VCaP (cell line): Measurements from ENCODE around the gene MYOCOS.
"Not testable (repeated sequence)": the region's sequence is repeated elsewhere in the genome, so short reads cannot be mapped to it uniquely, and the experiment has no call there.

Experiments used
- H3K27ac ChIP-seq: fragments of 450-650 bp; 2 replicates; pipeline ENCODE4 v1.5.1; 2017
- TF ChIP-seq, protein P1 (sequence below): fragments of 450-650 bp; conservative IDR thresholded peaks from 2 replicates; pipeline ENCODE4 v1.5.1; 2017; ENCODE audit warnings: mild to moderate bottlenecking, moderate library complexity

The MYOCOS gene

DNA sequence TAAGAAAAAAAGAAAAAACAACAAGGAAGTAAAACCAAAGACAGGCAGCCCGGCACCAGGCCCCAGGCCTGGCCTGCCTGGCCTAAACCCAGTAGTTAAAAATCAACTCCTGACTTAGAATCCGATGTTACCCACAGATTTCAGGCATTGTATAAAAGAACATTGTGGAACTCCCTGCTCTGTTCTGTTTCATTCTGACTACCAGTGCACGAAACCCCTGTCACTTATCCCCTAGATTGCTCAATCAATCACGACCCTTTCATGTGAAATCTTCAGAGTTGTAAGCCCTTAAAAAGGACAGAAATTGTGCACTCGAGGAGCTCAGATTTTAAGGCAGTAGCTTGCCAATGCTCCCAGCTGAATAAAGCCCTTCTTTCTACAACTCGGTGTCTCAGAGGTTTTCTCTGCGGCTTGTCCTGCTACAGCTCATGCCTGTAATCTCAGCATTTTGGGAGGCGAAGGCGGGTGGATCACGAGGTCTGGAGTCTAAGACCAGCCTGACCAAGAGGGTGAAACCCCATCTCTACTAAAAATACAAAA lies 15.6 kb upstream of the MYOCOS start:
- no peak overlapping the region for H3K27ac ChIP-seq
- TF ChIP-seq, protein P1, sequence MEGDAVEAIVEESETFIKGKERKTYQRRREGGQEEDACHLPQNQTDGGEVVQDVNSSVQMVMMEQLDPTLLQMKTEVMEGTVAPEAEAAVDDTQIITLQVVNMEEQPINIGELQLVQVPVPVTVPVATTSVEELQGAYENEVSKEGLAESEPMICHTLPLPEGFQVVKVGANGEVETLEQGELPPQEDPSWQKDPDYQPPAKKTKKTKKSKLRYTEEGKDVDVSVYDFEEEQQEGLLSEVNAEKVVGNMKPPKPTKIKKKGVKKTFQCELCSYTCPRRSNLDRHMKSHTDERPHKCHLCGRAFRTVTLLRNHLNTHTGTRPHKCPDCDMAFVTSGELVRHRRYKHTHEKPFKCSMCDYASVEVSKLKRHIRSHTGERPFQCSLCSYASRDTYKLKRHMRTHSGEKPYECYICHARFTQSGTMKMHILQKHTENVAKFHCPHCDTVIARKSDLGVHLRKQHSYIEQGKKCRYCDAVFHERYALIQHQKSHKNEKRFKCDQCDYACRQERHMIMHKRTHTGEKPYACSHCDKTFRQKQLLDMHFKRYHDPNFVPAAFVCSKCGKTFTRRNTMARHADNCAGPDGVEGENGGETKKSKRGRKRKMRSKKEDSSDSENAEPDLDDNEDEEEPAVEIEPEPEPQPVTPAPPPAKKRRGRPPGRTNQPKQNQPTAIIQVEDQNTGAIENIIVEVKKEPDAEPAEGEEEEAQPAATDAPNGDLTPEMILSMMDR = no peak

DNA sequence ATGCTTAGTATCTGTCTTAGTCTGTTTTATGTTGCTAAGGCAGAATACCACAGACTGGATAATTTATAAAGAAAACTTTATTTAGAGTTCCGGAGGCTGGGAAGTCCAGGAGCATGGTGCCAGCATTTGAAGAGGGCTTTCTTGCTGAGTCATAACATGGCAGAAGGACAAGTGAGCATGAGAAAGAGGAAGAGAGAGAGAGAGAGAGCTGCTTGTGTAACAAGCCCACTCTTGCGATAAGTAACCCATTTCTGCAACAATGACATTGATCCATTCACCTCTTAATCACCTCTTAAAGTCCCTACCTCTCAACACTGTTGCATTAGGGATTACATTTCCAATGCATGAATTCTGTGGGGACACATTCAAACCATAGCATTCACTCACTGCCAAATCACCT lies 11.7 kb upstream of the MYOCOS start:
- TF ChIP-seq, protein P1 = no peak
- no peak overlapping the region for H3K27ac ChIP-seq

DNA sequence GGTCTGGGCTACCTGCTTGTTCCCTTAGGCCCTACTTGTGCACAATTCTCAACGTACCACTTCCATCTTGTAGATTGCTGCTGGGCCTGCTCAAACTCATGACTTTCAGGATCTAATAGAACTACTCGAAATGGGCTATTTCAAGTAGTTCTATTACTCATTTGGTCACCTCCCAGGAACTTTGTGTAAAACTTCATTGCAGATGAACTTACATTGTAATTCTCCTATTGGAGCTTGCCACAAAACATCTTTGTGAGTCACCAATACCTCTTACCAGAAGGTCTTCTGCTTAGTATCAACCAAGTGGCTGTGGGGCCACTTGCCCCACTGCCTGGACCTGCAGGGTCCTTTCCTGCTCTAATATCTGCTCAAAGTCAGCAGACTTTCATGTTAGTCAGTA lies 10.7 kb upstream of the MYOCOS start:
- TF ChIP-seq, protein P1 = no peak
- no peak overlapping the region for H3K27ac ChIP-seq

DNA sequence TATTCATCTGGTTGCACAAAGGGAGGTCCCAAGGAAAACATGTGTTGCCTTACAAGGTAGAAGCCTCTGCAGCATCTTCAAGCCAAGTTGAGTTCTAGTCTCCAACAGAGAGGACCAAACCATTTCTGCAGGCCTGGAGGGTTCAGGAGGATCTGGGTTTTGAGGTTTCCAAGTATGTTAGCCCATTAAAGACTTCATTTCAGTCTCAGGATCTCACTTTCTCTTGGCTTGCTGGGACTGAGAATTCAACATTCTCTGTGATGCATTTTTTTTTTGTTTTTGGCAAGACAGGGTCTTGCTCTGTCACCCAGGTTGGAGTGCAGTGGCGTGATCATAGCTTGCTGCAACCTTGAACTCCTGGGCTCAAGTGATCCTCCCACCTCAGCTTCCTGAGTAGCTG lies 8.8 kb upstream of the MYOCOS start:
- TF ChIP-seq, protein P1 = no peak
- no peak overlapping the region for H3K27ac ChIP-seq

DNA sequence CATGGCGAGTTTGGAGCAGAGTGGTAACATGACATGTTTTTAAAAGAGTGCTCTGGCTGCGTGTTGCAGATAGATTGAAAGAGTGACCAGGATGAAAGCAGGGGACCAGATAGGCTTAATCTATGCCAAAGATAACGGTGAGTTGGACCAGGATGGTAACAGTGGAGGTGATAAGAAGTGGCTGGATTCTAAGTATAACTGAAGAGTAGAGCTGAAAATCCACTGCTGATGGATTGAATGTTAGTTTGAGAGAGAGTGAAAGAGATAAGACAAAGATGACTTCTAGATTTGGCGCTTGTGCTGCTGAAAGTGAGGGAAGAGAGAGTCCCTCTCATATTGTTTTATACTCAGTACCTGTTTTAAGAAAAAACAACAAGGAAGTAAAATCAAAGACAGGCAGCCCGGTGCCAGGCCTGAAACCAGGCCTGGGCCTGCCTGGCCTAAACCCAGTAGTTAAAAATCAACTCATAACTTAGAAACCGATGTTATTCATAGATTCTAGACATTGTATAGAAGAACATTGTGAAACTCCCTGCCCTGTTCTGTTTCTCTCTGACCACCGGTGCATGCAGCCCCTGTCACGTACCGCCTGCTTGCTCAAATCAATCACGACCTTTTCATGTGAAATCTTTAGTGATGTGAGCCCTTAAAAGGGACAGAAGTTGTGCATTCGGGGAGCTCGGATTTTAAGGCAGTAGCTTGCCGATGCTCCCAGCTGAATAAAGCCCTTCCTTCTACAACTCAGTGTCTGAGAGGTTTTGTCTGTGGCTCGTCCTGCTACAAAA lies 6.7 kb upstream of the MYOCOS start:
- not testable (repeated sequence) for H3K27ac ChIP-seq

DNA sequence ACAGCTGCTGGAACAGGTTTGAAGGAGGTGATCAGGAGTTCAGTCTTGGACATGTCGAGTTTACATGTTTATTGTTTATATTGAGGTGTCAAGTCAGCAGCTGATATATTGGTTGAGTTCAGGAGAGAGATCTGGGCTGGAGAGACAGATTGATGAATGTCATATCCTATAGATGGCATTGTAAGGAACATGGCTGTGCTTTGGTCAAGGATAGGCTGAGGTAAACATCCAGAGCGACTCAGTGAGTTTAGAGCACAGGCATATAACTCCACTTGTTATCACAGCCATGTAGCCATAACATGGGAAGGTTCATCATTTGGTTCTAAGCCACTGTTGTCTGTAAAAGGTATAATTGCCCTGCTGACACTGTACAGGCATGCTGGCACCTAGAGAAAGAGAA lies 5.5 kb upstream of the MYOCOS start:
- no peak overlapping the region for H3K27ac ChIP-seq
- TF ChIP-seq, protein P1 = no peak

DNA sequence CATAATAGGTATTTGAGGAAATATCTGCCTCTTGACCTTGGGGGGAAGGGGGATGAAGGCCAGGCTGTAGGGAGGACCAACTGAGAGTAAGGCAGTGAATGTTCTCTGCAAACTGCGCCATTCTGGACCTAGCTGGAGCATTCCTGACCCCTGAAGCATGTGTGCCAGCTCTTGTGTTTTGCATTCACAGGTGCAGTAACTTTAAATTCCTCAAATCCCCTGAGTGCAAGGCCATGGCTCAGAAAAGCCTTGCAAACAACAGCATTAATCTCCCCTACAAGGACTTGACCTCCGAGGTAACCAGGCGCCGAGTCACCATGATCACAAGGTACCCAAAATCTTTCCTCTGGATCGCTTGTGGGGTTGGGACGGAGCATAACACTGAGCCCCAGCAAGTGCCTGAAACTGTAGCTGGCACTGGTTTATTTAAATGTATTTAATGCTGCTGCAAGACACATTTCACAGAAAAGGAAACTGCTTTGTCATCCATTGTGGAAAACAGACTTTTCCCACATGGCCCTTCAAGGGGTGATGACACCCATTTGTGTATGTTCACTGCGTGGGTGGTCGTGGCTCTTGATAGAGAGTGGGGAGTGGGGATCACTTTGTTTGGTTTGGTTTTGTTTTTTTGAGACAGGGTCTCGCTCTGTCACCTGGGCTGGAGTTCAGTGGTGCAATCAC lies 1.7 kb downstream of the MYOCOS start:
- TF ChIP-seq, protein P1 = no peak
- no peak overlapping the region for H3K27ac ChIP-seq

DNA sequence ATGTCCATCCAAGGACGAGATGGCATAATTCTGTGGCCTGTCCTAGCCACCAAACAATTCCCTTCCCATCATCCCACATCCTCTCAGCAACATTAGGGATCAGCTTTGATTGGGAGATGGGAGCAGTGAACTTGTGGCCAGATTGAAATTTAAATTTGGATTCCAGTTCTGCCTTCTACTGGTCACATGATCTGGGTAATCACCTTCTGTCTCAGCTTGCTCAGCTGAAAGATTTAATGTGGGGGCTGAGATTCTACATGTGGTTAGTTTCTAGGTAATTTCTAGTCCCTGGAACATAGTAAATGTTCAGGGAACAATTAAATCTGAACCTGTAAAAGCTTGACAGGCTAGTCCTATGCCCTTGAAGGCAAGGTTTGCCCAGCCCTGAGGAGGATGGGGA lies 3.2 kb downstream of the MYOCOS start:
- H3K27ac ChIP-seq = no peak overlapping the region
- TF ChIP-seq, protein P1 = no peak
